Heart right ventricle (tissue), 16 donors: ENCODE measurements around the gene CCSER1. TPM values are rescaled to one million over a fixed set of nuclear protein-coding genes. Genes with fewer than 3 reads are reported as not detected.

Experiments
- ATAC-seq, 8 donors: fragments of 200-7000 bp; cut with Tn5 transposase; one replicate each; pipeline ENCODE4 v1.9.1; 2020; ENCODE audit warnings: mild to moderate bottlenecking in 8 of 8, moderate library complexity in 8 of 8, moderate number of reproducible peaks in 1 of 8
- DNase-seq, 2 donors: peaks; one replicate each; pipeline ENCODE4 v3.0.0-alpha.2; 2020
- H3K27ac ChIP-seq, 10 donors: fragments of 200-600 bp; sonication (generic) in 2 of 10; one replicate each; pipeline versions ENCODE4 v1.5.0 to v1.8.0; 2020 to 2022; ENCODE audit warnings: mild to moderate bottlenecking in 3 of 10
- H3K27me3 ChIP-seq, 7 donors: fragments of 200-600 bp; one replicate each; pipeline ENCODE4 v1.8.0; 2021 to 2022; ENCODE audit warnings: mild to moderate bottlenecking in 2 of 7
- H3K36me3 ChIP-seq, 9 donors: fragments of 200-600 bp; sonication (generic) in 1 of 9; one replicate each; pipeline versions ENCODE4 v1.5.0 to v1.8.0; 2020 to 2022; ENCODE audit warnings: mild to moderate bottlenecking in 2 of 9
- H3K4me1 ChIP-seq, 9 donors: fragments of 200-600 bp; sonication (generic) in 1 of 9; one replicate each; pipeline versions ENCODE4 v1.5.0 to v1.8.0; 2020 to 2022; ENCODE audit warnings: mild to moderate bottlenecking in 4 of 9
- H3K4me3 ChIP-seq, 10 donors: fragments of 200-600 bp; sonication (generic) in 2 of 10; one replicate each; pipeline versions ENCODE4 v1.5.0 to v1.8.0; 2020 to 2022; ENCODE audit warnings: mild to moderate bottlenecking in 7 of 10, moderate library complexity in 2 of 10
- H3K9me3 ChIP-seq, 11 donors: fragments of 200-600 bp in 10 of 11; sonication (generic) in 2 of 11; one replicate each; pipeline versions ENCODE4 v1.5.0 to v1.8.0; 2013 to 2022; ENCODE audit warnings: mild to moderate bottlenecking in 2 of 11, control low read depth in 1 of 11, moderate library complexity in 1 of 11
- WGBS, 2 donors: extraction: QIAGEN DNeasy Blood & Tissue Kit; methylation state at CpG; one replicate each; pipeline ENCODE4 v1.1.7; 2013; ENCODE audit warnings: inconsistent platforms in 1 of 2; 5-methylcytosine and 5-hydroxymethylcytosine counted together
- intact Hi-C, 10 donors: fragments of 100-400 bp; cut with DNase I; formaldehyde crosslinking; loops; one replicate each; pipeline versions ENCODE4 v1.11.1 to v1.14.2; 2022
- polyA plus RNA-seq, 2 donors: library from polyadenylated mRNA; stranded (reverse); fragments of 200-250 nt; gene quantifications; one replicate each; pipeline ENCODE4 v1.2.3, GENCODE V29; 2013
- total RNA-seq, 10 donors: library from RNA; stranded (reverse); fragmentation: NEBNext Ultra II Directional in 3 of 10; extraction: Animal tissue kit (Norgen Biotek cat#: 25700) in 3 of 10; gene quantifications; one replicate each; pipeline versions ENCODE4 v1.2.1 to v1.2.4, GENCODE V29; 2021 to 2023
- TF ChIP-seq, protein P1 (sequence below), 9 donors: fragments of 200-600 bp; sonication (generic) in 2 of 9; IDR thresholded peaks; one replicate each; pipeline versions ENCODE4 v1.5.0 to v1.8.0; 2021 to 2022; ENCODE audit warnings: antibody characterized with exemption in 9 of 9, mild to moderate bottlenecking in 5 of 9, moderate library complexity in 1 of 9
- donor health status: Arrhythmogenic right ventricular cardiomyopathy.
- donor health status: ischemic (EF 13 %, LVEDD 7.1; RV severe dilation, severe dysfunction).
- donor health status: healthy with polysubstance abuse.
- donor health status: DM: no; HTN: yes; CAD: no.
- donor health status: DM: no; HTN: no; CAD: no.
- donor health status: ischemic (EF 25% LVEDD 6.9; RV normal size, moderate dysfunction).
- donor health status: ischemic (EF 25% LVEDD 5.7; RV mildly dilated, moderate dysfunction).
- donor health status: healthy.
- donor health status: DM: yes; HTN: yes; CAD: no.
- donor health status: Ischemic cardiomyopathy.
- donor health status: ischemic (EF 35%, LVEDD 5.7; RV mildly dilated, moderate dysfunction).
- donor health status: nonischemic (EF 11% LVEDD 7.7; RV severe dilation, severe dysfunction).
- donor health status: DM: yes; HTN: yes; CAD: no.
- donor health status: PGD.
- donor health status: ischemic (EF 29% LVEDD 5.4; RV normal size, mild dysfunction).
- donor health status: nonischemic (EF 23%, LVEDD 6.1; RV moderate dilation, normal function).

Gene CCSER1
- total and polyA plus RNA-seq, 12 donors = 1.5 to 16.4 (median 12.0) TPM

DNA sequence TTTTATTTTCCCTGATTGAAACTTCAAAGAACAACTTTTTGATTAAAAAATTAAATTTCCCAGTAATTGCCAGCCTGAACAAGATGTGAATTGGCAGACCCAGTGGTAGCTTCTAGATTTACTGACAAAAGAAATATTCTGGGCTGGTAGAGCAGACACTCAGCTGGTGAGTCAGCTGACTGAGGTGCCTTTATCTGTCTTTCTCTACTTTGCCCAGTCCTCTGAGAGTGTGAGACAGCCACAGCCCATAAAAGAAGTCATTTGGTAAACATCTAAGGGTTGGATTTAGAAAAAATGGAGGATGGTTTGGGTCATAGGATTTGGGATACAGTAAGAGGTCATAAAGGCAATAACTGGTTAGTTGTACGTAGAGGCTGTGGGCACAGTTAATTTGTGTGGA, 54.5 kb downstream of the CCSER1 start:
- H3K4me1 ChIP-seq = peaks cover 0 to 12% (median 0%) of the 10 kb centered on the region in 9 donors
- H3K27me3 ChIP-seq = no peaks in the 10 kb centered on the region
- no peaks in the 10 kb centered on the region for H3K9me3 ChIP-seq
- 94 to 95% methylated on average over 1 of the region's 1 CpG for WGBS, 2 donors
- ATAC-seq (peak in 4 of 8 donors; percentile 40 to 62 (median 48)), DNase-seq (no peak)
- intact Hi-C loops = no loop called here
- TF ChIP-seq, protein P1, sequence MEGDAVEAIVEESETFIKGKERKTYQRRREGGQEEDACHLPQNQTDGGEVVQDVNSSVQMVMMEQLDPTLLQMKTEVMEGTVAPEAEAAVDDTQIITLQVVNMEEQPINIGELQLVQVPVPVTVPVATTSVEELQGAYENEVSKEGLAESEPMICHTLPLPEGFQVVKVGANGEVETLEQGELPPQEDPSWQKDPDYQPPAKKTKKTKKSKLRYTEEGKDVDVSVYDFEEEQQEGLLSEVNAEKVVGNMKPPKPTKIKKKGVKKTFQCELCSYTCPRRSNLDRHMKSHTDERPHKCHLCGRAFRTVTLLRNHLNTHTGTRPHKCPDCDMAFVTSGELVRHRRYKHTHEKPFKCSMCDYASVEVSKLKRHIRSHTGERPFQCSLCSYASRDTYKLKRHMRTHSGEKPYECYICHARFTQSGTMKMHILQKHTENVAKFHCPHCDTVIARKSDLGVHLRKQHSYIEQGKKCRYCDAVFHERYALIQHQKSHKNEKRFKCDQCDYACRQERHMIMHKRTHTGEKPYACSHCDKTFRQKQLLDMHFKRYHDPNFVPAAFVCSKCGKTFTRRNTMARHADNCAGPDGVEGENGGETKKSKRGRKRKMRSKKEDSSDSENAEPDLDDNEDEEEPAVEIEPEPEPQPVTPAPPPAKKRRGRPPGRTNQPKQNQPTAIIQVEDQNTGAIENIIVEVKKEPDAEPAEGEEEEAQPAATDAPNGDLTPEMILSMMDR (IDR thresholded peaks at IDR 0.05) = no peak
- no peaks in the 10 kb centered on the region for H3K36me3 ChIP-seq
- H3K4me3 ChIP-seq = no peak overlapping the region
- H3K27ac ChIP-seq = no peak overlapping the region

DNA sequence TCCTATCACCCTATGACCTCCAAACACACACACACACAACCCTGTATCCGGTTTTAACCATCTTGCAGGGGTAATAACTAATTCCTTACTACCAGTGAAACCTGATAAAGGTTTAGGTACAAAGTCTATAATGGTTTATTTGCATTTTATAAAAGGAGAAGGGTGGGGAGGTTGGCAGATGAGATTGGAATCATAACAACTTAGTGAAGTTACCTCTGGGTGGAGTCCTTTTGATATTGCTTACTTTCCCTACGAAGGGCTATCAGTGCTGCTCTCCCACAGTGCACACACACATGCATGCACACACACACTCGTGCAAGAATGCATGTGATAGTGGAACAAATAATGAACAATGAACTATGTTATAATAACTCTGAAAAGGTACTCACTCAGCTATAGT, 56.1 kb downstream of the CCSER1 start:
- Histone ChIP-seq H3K36me3 (no peaks in the 10 kb centered on the region), H3K9me3 (no peaks in the 10 kb centered on the region), H3K27ac (no peak overlapping the region), H3K4me1 (peaks cover 0 to 21% (median 0%) of the 10 kb centered on the region in 9 donors), H3K27me3 (no peaks in the 10 kb centered on the region), H3K4me3 (no peak overlapping the region)
- intact Hi-C loops = no loop called here
- ATAC-seq (no peak), DNase-seq (no peak)
- 38 to 52% methylated on average over 3 of the region's 3 CpGs for WGBS, 2 donors
- TF ChIP-seq, protein P1 (IDR thresholded peaks at IDR 0.05) = no peak

DNA sequence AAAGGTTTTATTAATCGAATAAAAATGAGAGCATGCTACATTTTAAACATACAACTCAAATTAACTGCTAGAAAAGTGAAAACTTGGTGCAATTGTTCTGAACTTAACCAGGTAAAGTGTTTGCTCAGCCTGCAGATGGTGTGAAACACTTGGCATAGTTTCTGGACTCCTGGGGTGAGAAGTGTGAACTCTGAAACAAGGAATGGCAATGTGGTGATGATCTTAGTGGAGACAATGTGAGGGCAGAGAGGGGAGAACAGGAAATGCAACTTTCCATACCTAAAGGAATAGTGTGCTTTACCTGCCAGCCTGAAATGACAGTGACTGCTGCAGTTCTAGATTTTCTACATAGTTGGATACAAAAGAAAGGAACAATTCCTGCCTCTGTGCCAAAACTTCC, 57.4 kb downstream of the CCSER1 start:
- Histone ChIP-seq H3K36me3 (no peaks in the 10 kb centered on the region), H3K4me1 (peaks cover 0 to 26% (median 0%) of the 10 kb centered on the region in 9 donors), H3K4me3 (no peak overlapping the region), H3K27me3 (no peaks in the 10 kb centered on the region), H3K9me3 (no peaks in the 10 kb centered on the region), H3K27ac (no peak overlapping the region)
- TF ChIP-seq, protein P1 (IDR thresholded peaks at IDR 0.05) = no peak
- no peak for DNase-seq
- no peak for ATAC-seq
- whole genome bisulfite sequencing, 2 donors = 79 to 82% methylated on average over 1 of the region's 1 CpG
- intact Hi-C loops = no loop called here

DNA sequence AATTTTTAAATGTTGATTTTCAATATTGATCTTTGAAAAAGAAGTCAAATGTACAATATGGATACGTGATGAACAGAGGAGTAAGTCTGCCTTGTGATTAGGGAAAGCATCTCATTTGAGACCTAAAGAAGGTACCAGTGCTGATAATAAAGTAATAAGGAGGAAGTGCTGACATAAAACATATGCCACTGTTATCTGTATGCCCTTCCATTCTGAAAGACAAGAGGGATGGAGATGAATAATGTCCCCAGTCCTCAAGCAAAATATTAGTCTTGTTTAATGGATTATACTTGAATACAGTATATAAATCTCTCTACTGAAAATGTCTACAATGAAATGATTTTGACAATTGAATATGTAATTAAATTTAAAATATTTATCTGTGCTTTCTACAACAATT, 58.2 kb downstream of the CCSER1 start:
- 24 to 36% methylated on average over 1 of the region's 1 CpG for WGBS, 2 donors
- ATAC-seq = no peak

More for the DNA sequence above, 58.2 kb downstream of the CCSER1 start:
- H3K9me3 ChIP-seq = no peaks in the 10 kb centered on the region
- no peak overlapping the region for H3K27ac ChIP-seq
- TF ChIP-seq, protein P1 (IDR thresholded peaks at IDR 0.05) = no peak
- DNase-seq = no peak
- intact Hi-C loops = no loop called here
- H3K4me3 ChIP-seq = no peak overlapping the region
- H3K27me3 ChIP-seq = no peaks in the 10 kb centered on the region
- peaks cover 0 to 31% (median 0%) of the 10 kb centered on the region in 9 donors for H3K4me1 ChIP-seq
- H3K36me3 ChIP-seq = no peaks in the 10 kb centered on the region
